Peyer's patch (tissue), 4 donors: Measurements from ENCODE around the gene C1orf105.

Experiments
- CTCF ChIP-seq, 6 experiments: fragments of 450-650 bp in 4 of 6; fragments of 200-600 bp in 2 of 6; sonication (generic) in 1 of 6; IDR thresholded peaks; one replicate each; pipeline ENCODE4 v1.5.1; 2017 to 2019; ENCODE audit warnings: antibody characterized with exemption in 6 of 6, mild to moderate bottlenecking in 3 of 6, moderate library complexity in 1 of 6
- POLR2A ChIP-seq, 2 donors: fragments of 450-650 bp; IDR thresholded peaks; one replicate each; pipeline ENCODE4 v1.5.1; 2017; ENCODE audit warnings: antibody characterized with exemption in 2 of 2, mild to moderate bottlenecking in 2 of 2, moderate library complexity in 2 of 2

DNA sequence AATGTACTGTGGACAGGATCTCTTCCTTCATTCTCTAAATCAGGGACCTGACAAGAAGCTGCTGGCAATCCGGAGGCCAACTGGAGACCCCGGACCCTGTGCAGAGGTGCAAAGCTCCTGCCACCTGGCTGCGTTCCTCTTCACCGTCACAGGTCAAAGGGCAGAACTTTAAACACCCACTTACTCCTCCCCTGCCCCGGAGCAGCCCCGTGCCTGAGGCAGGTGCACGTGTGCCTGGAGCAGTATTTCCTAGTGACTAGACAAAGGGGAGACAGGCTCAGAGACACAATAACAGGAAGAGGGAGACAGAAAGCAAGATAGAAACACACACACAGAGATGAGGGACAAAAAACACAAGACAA is 30.0 kb downstream of the C1orf105 start:
- TF ChIP-seq CTCF (IDR thresholded peaks at IDR 0.05) (peak in 1 of 6 experiments; percentile 9), POLR2A (IDR thresholded peaks at IDR 0.05) (peak in 1 of 2 donors; percentile 41)
